B cell (primary cell): ENCODE results near the gene COL5A1. TPM values are rescaled to one million over a fixed set of nuclear protein-coding genes. Genes with fewer than 3 reads are reported as not detected.
"Not testable (repeated sequence)": the region's sequence is repeated elsewhere in the genome, so short reads cannot be mapped to it uniquely, and the experiment has no call there.

Experiments
- ATAC-seq: fragments of 200-7000 bp; cut with Tn5 transposase; one replicate; pipeline ENCODE4 v1.10.0; 2021; ENCODE audit warnings: low read depth, mild to moderate bottlenecking, moderate number of reproducible peaks, moderate library complexity
- CTCF ChIA-PET: fragments of 350-600 bp; sonication (Branson Sonifier 250); formaldehyde crosslinking; loops from one replicate; lab custom pipeline; 2021; ENCODE audit warnings: antibody characterized with exemption, inconsistent platforms; lab: Charles Lee
- POLR2A ChIA-PET: fragments of 350-600 bp; sonication (Branson Sonifier 250); formaldehyde crosslinking; loops from one replicate; lab custom pipeline; 2021; ENCODE audit warnings: antibody characterized with exemption; lab: Charles Lee
- DNase-seq: peaks from one replicate; pipeline ENCODE4 v3.0.0; 2013
- H2AFZ ChIP-seq: 2 replicates; pipeline ENCODE4 v1.6.1; 2012; ENCODE audit warnings: mild to moderate bottlenecking, low read depth, low read length; ENCODE audit not compliant: insufficient read depth, poor library complexity, severe bottlenecking
- H3K27ac ChIP-seq, 2 donors: 1 replicate in 1 of 2; 2 replicates in 1 of 2; pipeline ENCODE4 v1.5.1; 2012 to 2013; ENCODE audit warnings: low read length in 2 of 2, mild to moderate bottlenecking in 2 of 2, moderate library complexity in 1 of 2
- H3K27me3 ChIP-seq, 4 experiments: fragments of 200-600 bp in 1 of 4; sonication (generic) in 1 of 4; replicated peaks in 1 of 4; 1 replicate in 2 of 4; 2 replicates in 2 of 4; pipeline versions ENCODE4 v1.6.1 to v1.7.0; 2013 to 2016; ENCODE audit warnings: low read length in 3 of 4, mild to moderate bottlenecking in 2 of 4, mixed read lengths in 1 of 4, moderate library complexity in 1 of 4; ENCODE audit not compliant: insufficient read depth in 4 of 4, control insufficient read depth in 3 of 4; ENCODE audit errors: control extremely low read depth in 1 of 4
- H3K36me3 ChIP-seq, 2 experiments: replicated peaks in 1 of 2; 1 replicate in 1 of 2; 2 replicates in 1 of 2; pipeline versions ENCODE4 v1.6.1 to v1.7.1; 2013; ENCODE audit warnings: low read length in 1 of 2; ENCODE audit not compliant: insufficient read depth in 2 of 2, control insufficient read depth in 1 of 2; ENCODE audit errors: control extremely low read depth in 1 of 2, extremely low read depth in 1 of 2
- H3K4me1 ChIP-seq, 2 donors: fragments of 200-600 bp in 1 of 2; sonication (generic) in 1 of 2; 1 replicate in 1 of 2; 2 replicates in 1 of 2; pipeline versions ENCODE4 v1.5.1 to v1.6.1; 2013 to 2017; ENCODE audit warnings: low read length in 2 of 2; ENCODE audit not compliant: control insufficient read depth in 2 of 2, insufficient read depth in 2 of 2
- H3K4me2 ChIP-seq: replicated peaks from 2 replicates; pipeline ENCODE3; 2012; ENCODE audit warnings: mild to moderate bottlenecking, low read depth, low read length; ENCODE audit not compliant: poor library complexity, severe bottlenecking
- H3K4me3 ChIP-seq, 5 experiments: fragments of 200-600 bp in 1 of 5; sonication (generic) in 1 of 5; 1 replicate in 3 of 5; 2 replicates in 2 of 5; pipeline versions ENCODE4 v1.5.1 to v1.7.0; 2011 to 2016; ENCODE audit warnings: low read length in 4 of 5, mild to moderate bottlenecking in 4 of 5, low read depth in 2 of 5, control low read depth in 1 of 5, moderate library complexity in 1 of 5; ENCODE audit not compliant: insufficient read depth in 1 of 5; ENCODE audit errors: control extremely low read depth in 1 of 5, extremely low read depth in 1 of 5
- H3K79me2 ChIP-seq: fragments of 200-600 bp; sonication (generic); one replicate; pipeline ENCODE4 v1.6.0; 2016; ENCODE audit warnings: low read length; ENCODE audit not compliant: control insufficient read depth, insufficient read depth
- H3K9ac ChIP-seq: fragments of 200-600 bp; sonication (generic); 2 replicates; pipeline ENCODE4 v1.6.1; 2017; ENCODE audit warnings: mild to moderate bottlenecking, low read length, moderate library complexity
- H3K9me3 ChIP-seq, 3 donors: one replicate each; pipeline versions ENCODE4 v1.6.1 to v1.7.1; 2013; ENCODE audit warnings: low read length in 2 of 3; ENCODE audit not compliant: control insufficient read depth in 2 of 3, insufficient read depth in 1 of 3; ENCODE audit errors: control extremely low read depth in 1 of 3
- H4K20me1 ChIP-seq: 2 replicates; pipeline ENCODE4 v1.6.0; 2012; ENCODE audit warnings: mild to moderate bottlenecking, low read length; ENCODE audit not compliant: insufficient read depth, control insufficient read depth, poor library complexity, severe bottlenecking
- H3K27ac Mint-ChIP-seq: one replicate; pipeline ENCODE4 v1.8.0; 2021; ENCODE audit warnings: mixed read lengths
- H3K27me3 Mint-ChIP-seq: one replicate; pipeline ENCODE4 v1.8.0; 2021; ENCODE audit warnings: mixed read lengths
- H3K4me1 Mint-ChIP-seq: one replicate; pipeline ENCODE4 v1.8.0; 2021; ENCODE audit warnings: mixed read lengths
- H3K4me3 Mint-ChIP-seq: one replicate; pipeline ENCODE4 v1.8.0; 2021; ENCODE audit warnings: mixed read lengths
- H3K9me3 Mint-ChIP-seq: one replicate; pipeline ENCODE4 v1.8.0; 2022; ENCODE audit warnings: mixed read lengths; ENCODE audit not compliant: insufficient read depth
- CTCF ChIP-seq: fragments of 200-600 bp; IDR thresholded peaks from one replicate; pipeline ENCODE4 v1.8.0; 2022; ENCODE audit warnings: antibody characterized with exemption, mild to moderate bottlenecking
- EZH2 ChIP-seq: IDR thresholded peaks from 2 replicates; pipeline ENCODE4 v1.6.1; 2012; ENCODE audit warnings: borderline replicate concordance, low read depth, mild to moderate bottlenecking, moderate library complexity, low read length; ENCODE audit not compliant: insufficient read depth, poor library complexity, severe bottlenecking
- WGBS: methylation state at CpG from one replicate; pipeline ENCODE4 v1.1.5; 2013; ENCODE audit warnings: missing lambda C conversion rate; ENCODE audit not compliant: insufficient coverage; 5-methylcytosine and 5-hydroxymethylcytosine counted together
- intact Hi-C: fragments of 100-400 bp; cut with micrococcal nuclease; formaldehyde crosslinking; loops from one replicate; pipeline ENCODE4 v1.10.0; 2022
- polyA plus RNA-seq: library from polyadenylated mRNA; depleted of rRNA; stranded (reverse); fragments of >200 nt; gene quantifications from 2 replicates; pipeline ENCODE4 v1.2.3, GENCODE V29; 2012
- total RNA-seq, 2 donors: library from RNA; stranded (reverse); fragments of 120-200 nt in 1 of 2; gene quantifications; 1 replicate in 1 of 2; 2 replicates in 1 of 2; pipeline versions ENCODE4 v1.2.3 to v1.2.4, GENCODE V29; 2013 to 2022

COL5A1 gene
- total and polyA plus RNA-seq, 2 donors (not counting 1 experiment from before 2014, with no cell fraction given) = 0.06 TPM; not detected in 1

- Mint-ChIP-seq H3K4me3 (peak overlapping the region; percentile 44), H3K9me3 (no peaks in the 10 kb centered on the region), H3K27ac (no peak overlapping the region), H3K4me1 (peaks cover 6% of the 10 kb centered on the region), H3K27me3 (peaks cover 17% of the 10 kb centered on the region)
- TF ChIP-seq EZH2 (no peak), CTCF (no peak)
- Histone ChIP-seq H3K36me3 (no peaks in the 10 kb centered on the region), H2AFZ (no peak overlapping the region), H3K27ac (no peak overlapping the region), H3K4me3 (no peak overlapping the region), H3K27me3 (peaks cover 0 to 22% (median 3%) of the 10 kb centered on the region in 4 experiments), H3K9me3 (peaks cover 0 to 3% (median 0%) of the 10 kb centered on the region in 3 donors), H3K4me2 (peak overlapping the region; percentile 73), H3K9ac (no peak overlapping the region), H4K20me1 (no peaks in the 10 kb centered on the region), H3K4me1 (peaks cover 0 to 4% of the 10 kb centered on the region in 2 donors), H3K79me2 (no peaks in the 10 kb centered on the region)
- 23% methylated on average over 35 of the region's 37 CpGs for WGBS
- intact Hi-C loops = no loop called here
- ChIA-PET CTCF (no interaction called here), POLR2A (no interaction called here)
- ATAC-seq = no peak
- no peak for DNase-seq
Observed at GRCh38 chr9:134642385-134643181, 980 bp downstream of the COL5A1 start.

GRCh38 chr9:134643222-134643671, 1.6 kb downstream of the COL5A1 start:
- peaks cover 0 to 3% (median 0%) of the 10 kb centered on the region in 3 donors for H3K9me3 ChIP-seq
- no peak overlapping the region for H3K4me3 Mint-ChIP-seq
- no peaks in the 10 kb centered on the region for H3K9me3 Mint-ChIP-seq
- H3K4me1 ChIP-seq = peaks cover 0 to 4% of the 10 kb centered on the region in 2 donors
- ATAC-seq (no peak), DNase-seq (no peak)
- H3K27me3 Mint-ChIP-seq = peaks cover 17% of the 10 kb centered on the region
- no peaks in the 10 kb centered on the region for H3K79me2 ChIP-seq
- H3K4me3 ChIP-seq = no peak overlapping the region
- H2AFZ ChIP-seq = no peak overlapping the region
- no peak overlapping the region for H3K4me2 ChIP-seq
- no peaks in the 10 kb centered on the region for H3K36me3 ChIP-seq
- no peaks in the 10 kb centered on the region for H4K20me1 ChIP-seq
- POLR2A ChIA-PET = no interaction called here
- H3K27ac ChIP-seq = no peak overlapping the region
- H3K27ac Mint-ChIP-seq = no peak overlapping the region
- intact Hi-C loops = no loop called here
- CTCF ChIA-PET = no interaction called here
- 92% methylated on average over 12 of the region's 16 CpGs for WGBS
- peaks cover 6% of the 10 kb centered on the region for H3K4me1 Mint-ChIP-seq
- H3K9ac ChIP-seq = no peak overlapping the region
- no peak for TF ChIP-seq CTCF
- peaks cover 0 to 22% (median 3%) of the 10 kb centered on the region in 4 experiments for H3K27me3 ChIP-seq

GRCh38 chr9:134644401-134644724, 2.8 kb downstream of the COL5A1 start:
- H3K27ac ChIP-seq, CTCF ChIA-PET, intact Hi-C loops, H3K4me3 ChIP-seq, DNase-seq, ATAC-seq, H3K9me3 Mint-ChIP-seq, H3K79me2 ChIP-seq, H3K9me3 ChIP-seq, H3K27ac Mint-ChIP-seq, H3K9ac ChIP-seq, H2AFZ ChIP-seq, POLR2A ChIA-PET, H3K36me3 ChIP-seq, H3K4me1 Mint-ChIP-seq, H4K20me1 ChIP-seq, H3K4me2 ChIP-seq, H3K4me1 ChIP-seq, H3K4me3 Mint-ChIP-seq: not testable (repeated sequence)
- peaks cover 0 to 22% (median 3%) of the 10 kb centered on the region in 4 experiments for H3K27me3 ChIP-seq
- 100% methylated on average over 4 of the region's 14 CpGs for WGBS
- H3K27me3 Mint-ChIP-seq = peaks cover 17% of the 10 kb centered on the region
